Adrenal gland (tissue), 12 donors: ENCODE results near the gene AKAP13. TPM values are rescaled to one million over a fixed set of nuclear protein-coding genes. Genes with fewer than 3 reads are reported as not detected.
A peak's percentile ranks its signal among the peaks of the same experiment; 100 is the strongest.

ENCODE experiments used
- DNase-seq, 7 donors: peaks; one replicate each; pipeline ENCODE4 v3.0.0-alpha.2; 2019 to 2020
- H3K27ac ChIP-seq, 5 donors: fragments of 200-600 bp; sonication (generic) in 4 of 5; 1 replicate in 3 of 5; 2 replicates in 2 of 5; pipeline versions ENCODE4 v1.5.1 to v1.8.0; 2016 to 2020; ENCODE audit warnings: mild to moderate bottlenecking in 1 of 5
- H3K27me3 ChIP-seq: fragments of 200-600 bp; 2 replicates; pipeline ENCODE4 v1.8.0; 2021
- H3K36me3 ChIP-seq, 2 donors: fragments of 200-600 bp; replicated peaks in 1 of 2; 1 replicate in 1 of 2; 2 replicates in 1 of 2; pipeline versions ENCODE4 v1.5.1 to v1.8.0; 2018 to 2022
- H3K4me1 ChIP-seq, 2 donors: fragments of 200-600 bp; replicated peaks in 1 of 2; 1 replicate in 1 of 2; 2 replicates in 1 of 2; pipeline versions ENCODE4 v1.5.1 to v1.8.0; 2018 to 2021
- H3K4me3 ChIP-seq, 4 donors: fragments of 200-600 bp; sonication (generic) in 3 of 4; one replicate each; pipeline ENCODE4 v1.5.1; 2016 to 2018
- H3K9me3 ChIP-seq, 3 donors: fragments of 200-600 bp; sonication (generic) in 1 of 3; replicated peaks in 1 of 3; 1 replicate in 2 of 3; 2 replicates in 1 of 3; pipeline versions ENCODE4 v1.5.1 to v1.8.0; 2016 to 2021
- POLR2A ChIP-seq, 2 donors: fragments of 450-650 bp; IDR thresholded peaks; one replicate each; pipeline ENCODE4 v1.6.1; 2017; ENCODE audit warnings: antibody characterized with exemption in 2 of 2, mild to moderate bottlenecking in 2 of 2, moderate library complexity in 1 of 2
- WGBS, 4 donors: extraction: QIAGEN DNeasy Blood & Tissue Kit in 2 of 4; methylation state at CpG; one replicate each; pipeline versions ENCODE4 v1.1.5 to v1.1.7; 2013 to 2017; 5-methylcytosine and 5-hydroxymethylcytosine counted together
- intact Hi-C, 2 donors: fragments of 100-400 bp; cut with DNase I; formaldehyde crosslinking; loops; one replicate each; pipeline versions ENCODE4 v1.14.1 to v1.15.0; 2022 to 2023
- polyA plus RNA-seq, 3 donors: library from polyadenylated mRNA; stranded (reverse); fragments of 200-250 nt in 2 of 3; fragments of 350-450 nt in 1 of 3; fragmentation: Illumina TruSeq in 1 of 3; extraction: RNeasy Lipid Tissue Mini Kit (QIAGEN cat#74804) in 1 of 3; gene quantifications; one replicate each; pipeline ENCODE4 v1.2.3, GENCODE V29; 2013 to 2014
- total RNA-seq, 9 donors: library from RNA; depleted of rRNA in 4 of 9; stranded (reverse); fragments of >200 nt in 4 of 9; fragments of 120-200 nt in 1 of 9; fragmentation: NEBNext Ultra II Directional in 1 of 9; extraction: Animal tissue kit (Norgen Biotek cat#: 25700) in 1 of 9; gene quantifications; one replicate each; pipeline versions ENCODE4 v1.1.0 to v1.2.4, GENCODE V29; 2013 to 2023
- TF ChIP-seq, protein P1 (sequence below), 6 experiments: fragments of 450-650 bp in 4 of 6; fragments of 200-600 bp in 2 of 6; sonication (generic) in 1 of 6; IDR thresholded peaks; 1 replicate in 5 of 6; 2 replicates in 1 of 6; pipeline versions ENCODE4 v1.5.1 to v1.8.0; 2016 to 2021; ENCODE audit warnings: antibody characterized with exemption in 6 of 6, mild to moderate bottlenecking in 2 of 6, moderate library complexity in 1 of 6
- donor health status: healthy with polysubstance abuse.
- donor health status: Bipolar disorder and iron deficiency.
- donor health status: DM: yes; HTN: yes; CAD: no.
- donor health status: DM: no; HTN: no; CAD: no.
- donor health status: DM: no; HTN: no; CAD: no.
- donor health status: DM: yes; HTN: yes; CAD: no.

Gene AKAP13
- total and polyA plus RNA-seq, 12 donors = 42.7 to 144 (median 89.2) TPM

DNA sequence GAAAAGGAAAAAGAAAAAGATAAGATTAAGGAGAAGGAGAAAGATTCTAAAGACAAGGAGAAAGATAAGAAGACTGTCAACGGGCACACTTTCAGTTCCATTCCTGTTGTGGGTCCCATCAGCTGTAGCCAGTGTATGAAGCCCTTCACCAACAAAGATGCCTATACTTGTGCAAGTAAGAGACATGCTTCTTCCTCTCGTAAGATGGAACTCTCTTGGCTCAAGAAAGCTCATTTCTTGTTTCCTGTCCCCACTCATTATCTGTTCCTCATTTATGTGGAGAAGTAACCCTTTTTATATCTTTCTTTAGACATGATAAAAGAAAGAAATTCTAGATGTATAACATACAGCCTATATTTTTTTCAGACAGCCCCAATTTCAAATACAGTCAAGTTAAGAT, 312.9 kb downstream of the AKAP13 start:
- Histone ChIP-seq H3K27me3 (no peaks in the 10 kb centered on the region), H3K36me3 (peaks cover 0 to 39% of the 10 kb centered on the region in 2 donors), H3K27ac (peak overlapping the region in 1 of 5 donors; percentile 15), H3K4me3 (no peak overlapping the region), H3K9me3 (no peaks in the 10 kb centered on the region), H3K4me1 (peaks cover 8 to 57% of the 10 kb centered on the region in 2 donors)
- WGBS, 4 donors = 62 to 70% (median 65%) methylated on average over 2 of the region's 2 CpGs
- no peak for TF ChIP-seq POLR2A (IDR thresholded peaks at IDR 0.05)
- TF ChIP-seq, protein P1, sequence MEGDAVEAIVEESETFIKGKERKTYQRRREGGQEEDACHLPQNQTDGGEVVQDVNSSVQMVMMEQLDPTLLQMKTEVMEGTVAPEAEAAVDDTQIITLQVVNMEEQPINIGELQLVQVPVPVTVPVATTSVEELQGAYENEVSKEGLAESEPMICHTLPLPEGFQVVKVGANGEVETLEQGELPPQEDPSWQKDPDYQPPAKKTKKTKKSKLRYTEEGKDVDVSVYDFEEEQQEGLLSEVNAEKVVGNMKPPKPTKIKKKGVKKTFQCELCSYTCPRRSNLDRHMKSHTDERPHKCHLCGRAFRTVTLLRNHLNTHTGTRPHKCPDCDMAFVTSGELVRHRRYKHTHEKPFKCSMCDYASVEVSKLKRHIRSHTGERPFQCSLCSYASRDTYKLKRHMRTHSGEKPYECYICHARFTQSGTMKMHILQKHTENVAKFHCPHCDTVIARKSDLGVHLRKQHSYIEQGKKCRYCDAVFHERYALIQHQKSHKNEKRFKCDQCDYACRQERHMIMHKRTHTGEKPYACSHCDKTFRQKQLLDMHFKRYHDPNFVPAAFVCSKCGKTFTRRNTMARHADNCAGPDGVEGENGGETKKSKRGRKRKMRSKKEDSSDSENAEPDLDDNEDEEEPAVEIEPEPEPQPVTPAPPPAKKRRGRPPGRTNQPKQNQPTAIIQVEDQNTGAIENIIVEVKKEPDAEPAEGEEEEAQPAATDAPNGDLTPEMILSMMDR (IDR thresholded peaks at IDR 0.05) = no peak
- no peak for DNase-seq
- intact Hi-C loops = no loop called here

DNA sequence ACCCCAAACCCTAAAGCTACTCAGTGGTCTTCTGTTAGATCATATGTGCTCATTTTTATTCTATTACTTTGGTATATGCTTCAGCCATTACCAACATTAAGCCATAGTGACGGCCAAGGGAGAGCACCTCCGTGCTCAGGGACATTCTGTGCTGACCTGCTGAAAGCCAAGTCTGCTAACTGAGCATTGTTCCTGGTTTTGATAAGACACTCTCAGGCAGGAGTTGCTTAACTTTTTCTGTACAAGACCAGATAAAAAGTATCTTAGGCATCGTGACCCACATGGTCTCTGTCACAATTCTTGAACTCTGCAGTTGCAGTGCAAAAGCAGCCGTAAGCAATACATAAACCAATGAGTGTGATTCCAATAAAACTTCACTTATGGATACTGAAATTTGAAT, 313.7 kb downstream of the AKAP13 start:
- 59 to 72% (median 67%) methylated on average over 4 of the region's 4 CpGs for WGBS, 4 donors
- H3K4me1 ChIP-seq = peaks cover 3 to 48% of the 10 kb centered on the region in 2 donors
- no peak overlapping the region for H3K4me3 ChIP-seq
- no peaks in the 10 kb centered on the region for H3K27me3 ChIP-seq
- peak overlapping the region in 1 of 5 donors; percentile 2 for H3K27ac ChIP-seq
- intact Hi-C loops = no loop called here
- peaks cover 0 to 38% of the 10 kb centered on the region in 2 donors for H3K36me3 ChIP-seq
- peak in 1 of 7 donors; percentile 39 for DNase-seq
- TF ChIP-seq POLR2A (IDR thresholded peaks at IDR 0.05) = no peak
- TF ChIP-seq, protein P1 (IDR thresholded peaks at IDR 0.05) = no peak
- no peaks in the 10 kb centered on the region for H3K9me3 ChIP-seq

DNA sequence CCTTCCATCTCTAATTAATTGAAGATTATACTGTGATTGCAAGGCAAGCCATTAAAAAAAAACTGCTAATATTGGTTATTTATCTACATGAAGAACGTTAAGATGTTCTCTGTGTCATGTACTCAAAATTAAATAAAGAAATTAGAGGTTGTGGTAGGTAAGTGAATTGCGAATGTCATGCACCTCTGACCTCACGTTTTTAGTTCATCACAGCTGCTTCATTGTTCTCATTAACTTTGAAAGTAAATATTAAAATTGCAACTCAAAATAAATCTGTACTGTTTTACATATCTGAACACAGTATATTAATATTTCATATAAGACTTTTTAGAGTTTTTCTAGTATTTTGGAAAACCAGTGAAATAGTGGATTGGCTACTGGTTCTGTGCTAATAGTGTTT, 320.4 kb downstream of the AKAP13 start:
- TF ChIP-seq, protein P1 (IDR thresholded peaks at IDR 0.05) = no peak
- no peak for TF ChIP-seq POLR2A (IDR thresholded peaks at IDR 0.05)
- 84 to 90% (median 88%) methylated on average over 3 of the region's 3 CpGs for WGBS, 4 donors
- DNase-seq = no peak
- H3K27ac ChIP-seq = no peak overlapping the region
- no peak overlapping the region for H3K4me3 ChIP-seq
- intact Hi-C loops = no loop called here
- H3K36me3 ChIP-seq = peaks cover 0 to 14% of the 10 kb centered on the region in 2 donors
- H3K4me1 ChIP-seq = peaks cover 9 to 35% of the 10 kb centered on the region in 2 donors
- no peaks in the 10 kb centered on the region for H3K27me3 ChIP-seq
- H3K9me3 ChIP-seq = no peaks in the 10 kb centered on the region

DNA sequence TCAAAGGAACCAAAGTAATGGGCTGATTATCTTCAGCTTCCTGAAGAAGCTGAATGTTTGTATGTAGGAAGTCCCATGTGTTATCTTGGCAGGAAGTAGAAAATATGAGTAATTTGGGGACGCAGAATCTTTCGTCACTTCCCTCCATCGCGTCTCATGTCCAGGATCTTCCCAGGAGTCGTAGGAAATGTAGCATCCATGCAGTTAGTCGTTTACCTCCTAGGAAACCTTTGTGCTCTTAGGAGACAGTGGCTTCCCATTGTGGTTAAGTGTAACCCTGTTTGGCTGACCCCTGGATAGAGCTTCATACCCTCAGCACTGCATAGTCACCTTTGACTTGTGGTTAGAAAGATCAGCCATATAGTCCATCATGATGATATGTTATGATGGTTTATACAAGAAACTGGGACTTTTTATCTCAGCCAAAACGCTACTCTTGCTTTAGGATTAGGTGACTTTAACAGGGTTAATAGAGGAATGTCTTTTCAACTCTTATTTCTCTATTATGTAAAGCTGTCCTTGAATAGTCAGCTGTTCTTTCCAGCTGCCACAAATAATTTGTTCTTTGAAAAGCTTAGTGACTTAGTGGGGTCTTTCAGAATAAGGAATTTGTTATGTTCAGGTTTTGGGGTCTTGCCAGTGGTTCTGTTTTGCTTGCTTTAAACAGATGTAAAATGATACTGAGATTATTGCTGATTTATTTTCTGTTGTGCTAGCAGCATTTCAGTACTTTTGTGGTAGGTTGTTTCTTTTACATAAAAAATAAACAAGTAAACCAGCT, 322.1 kb downstream of the AKAP13 start:
- 31 to 54% (median 42%) methylated on average over 7 of the region's 7 CpGs for WGBS, 4 donors
- TF ChIP-seq, protein P1 (IDR thresholded peaks at IDR 0.05) = no peak
- no peaks in the 10 kb centered on the region for H3K9me3 ChIP-seq
- peaks cover 18 to 53% of the 10 kb centered on the region in 2 donors for H3K4me1 ChIP-seq
- peak overlapping the region in 3 of 5 donors; percentile 3 to 87 (median 78) for H3K27ac ChIP-seq
- H3K36me3 ChIP-seq = peaks cover 0 to 5% of the 10 kb centered on the region in 2 donors
- intact Hi-C loops = no loop called here
- no peak for DNase-seq
- H3K4me3 ChIP-seq = no peak overlapping the region
- H3K27me3 ChIP-seq = no peaks in the 10 kb centered on the region
